Left ventricle myocardium superior (tissue), 1 donor: ENCODE measurements around the gene MRGPRF. TPM values are rescaled to one million over a fixed set of nuclear protein-coding genes. Genes with fewer than 3 reads are reported as not detected.

Experiments
- ATAC-seq: fragments of 200-7000 bp; cut with Tn5 transposase; one replicate; pipeline ENCODE4 v1.9.1; 2020; ENCODE audit warnings: mild to moderate bottlenecking, moderate library complexity
- DNase-seq: peaks from one replicate; pipeline ENCODE4 v3.0.0-alpha.2; 2020
- intact Hi-C: fragments of 100-400 bp; cut with micrococcal nuclease; formaldehyde crosslinking; loops from one replicate; pipeline ENCODE4 v1.11.0; 2022
- total RNA-seq: library from RNA; stranded (reverse); fragmentation: NEBNext Ultra II Directional; extraction: Animal tissue kit (Norgen Biotek cat#: 25700); gene quantifications from one replicate; pipeline ENCODE4 v1.2.1, GENCODE V29; 2021
- donor health status: DM: no; HTN: yes; CAD: no; lungs with severe emphysema.

Gene MRGPRF
- total RNA-seq, 1 donor from 2014 or later, result 5.5 TPM

DNA sequence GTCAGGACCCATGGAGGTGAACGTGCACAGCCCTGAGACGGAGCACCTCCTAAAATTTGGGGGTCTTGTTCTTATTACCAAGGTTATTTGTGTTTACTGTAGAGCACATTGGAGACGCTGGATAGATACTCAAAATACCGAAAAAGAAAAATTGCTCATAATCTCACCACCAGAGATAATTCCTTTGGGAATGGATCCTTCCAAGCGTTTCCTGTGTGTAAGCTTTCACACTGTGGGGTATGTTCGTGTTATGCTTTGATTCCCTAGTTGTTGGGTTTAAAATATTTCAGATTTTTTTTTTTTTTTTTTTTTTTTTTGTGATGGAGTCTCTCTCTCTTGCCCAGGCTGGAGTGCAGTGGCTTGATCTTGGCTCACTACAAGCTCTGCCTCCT is 18.2 kb downstream of the MRGPRF start:
- DNase-seq (no peak), ATAC-seq (no peak)
- intact Hi-C loops, result no loop called here

DNA sequence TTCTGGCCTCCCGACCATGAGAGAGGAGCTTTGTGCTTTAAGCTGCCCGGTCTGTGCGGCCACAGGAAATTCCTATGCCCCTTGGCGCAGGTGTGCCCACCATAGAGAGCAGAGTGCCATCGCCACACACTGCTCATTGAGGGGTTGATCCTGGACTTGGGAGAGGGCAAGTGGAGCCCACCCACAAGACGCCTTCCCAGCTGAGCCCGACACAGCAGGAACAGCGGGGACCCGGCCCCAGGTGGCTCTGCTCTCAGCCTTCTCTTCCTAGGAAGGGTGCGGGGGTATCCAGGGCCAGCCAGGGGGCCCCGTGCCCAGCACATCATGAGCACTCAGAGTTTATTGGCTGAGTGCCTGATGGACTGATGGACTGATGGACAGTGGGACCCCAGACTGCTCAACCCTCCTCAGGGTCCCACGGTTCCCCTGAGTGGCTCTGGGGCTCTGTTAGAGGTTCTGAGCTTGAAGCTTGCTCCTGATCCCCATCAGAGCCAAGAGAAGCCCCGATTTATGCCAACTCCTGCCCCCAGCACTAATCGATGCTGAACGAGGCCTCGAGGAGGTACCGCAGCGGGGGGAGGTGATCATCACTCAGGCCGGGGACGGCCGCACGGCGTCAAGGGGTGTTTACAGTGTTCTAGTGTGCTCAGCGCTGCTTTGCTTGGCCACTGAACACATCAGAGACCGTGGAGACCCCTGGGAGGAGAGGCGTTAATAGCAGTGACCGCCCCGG is 18.7 kb downstream of the MRGPRF start:
- DNase-seq (peak; percentile 23), ATAC-seq (no peak)
- intact Hi-C loops, result no loop called here

DNA sequence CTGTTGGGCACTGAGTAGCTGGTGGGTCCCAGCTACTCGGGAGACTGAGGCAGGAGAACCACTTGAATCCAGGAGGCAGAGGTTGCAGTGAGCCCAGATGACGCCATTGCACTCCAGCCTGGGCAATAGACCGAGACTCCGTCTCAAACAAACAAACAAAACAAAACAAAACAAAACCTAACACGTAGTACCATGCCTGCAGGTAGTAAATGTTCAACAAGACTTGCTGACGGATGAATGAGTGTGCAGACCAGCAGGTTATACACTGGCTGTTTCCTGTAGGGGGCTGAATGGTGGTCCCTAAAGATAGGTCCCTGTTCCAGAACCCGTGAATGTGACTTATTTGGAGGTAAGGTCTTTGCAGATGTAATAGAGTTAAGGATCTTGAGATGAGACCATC is 19.5 kb downstream of the MRGPRF start:
- intact Hi-C loops, result no loop called here
- no peak for DNase-seq
- ATAC-seq, result no peak

DNA sequence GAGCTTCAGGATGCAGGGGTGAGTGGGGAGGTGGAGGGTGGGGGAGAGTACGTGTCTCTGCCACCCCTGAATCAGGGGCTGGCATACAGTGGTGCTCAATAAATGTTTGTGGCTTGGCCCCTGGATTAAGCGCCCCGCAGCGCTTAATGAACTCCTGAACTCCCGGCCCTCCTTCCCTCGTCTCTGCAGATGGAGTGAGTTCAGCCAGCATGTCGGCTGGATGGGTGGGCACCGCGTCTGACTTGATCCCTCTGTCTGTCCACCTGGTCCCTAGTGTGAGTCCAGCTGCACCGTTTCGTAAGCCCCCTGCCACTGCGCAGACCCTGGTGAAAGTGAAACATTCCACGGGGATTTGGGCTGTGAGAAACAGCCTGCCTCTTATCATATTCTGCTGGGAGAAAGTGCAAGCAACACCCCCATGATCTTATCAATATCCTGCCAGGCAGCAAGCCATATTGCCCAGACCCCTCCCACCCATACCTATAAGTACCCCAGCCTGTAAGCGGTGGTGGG is 20.2 kb downstream of the MRGPRF start:
- intact Hi-C loops, result no loop called here
- DNase-seq (peak; percentile 15), ATAC-seq (no peak)

DNA sequence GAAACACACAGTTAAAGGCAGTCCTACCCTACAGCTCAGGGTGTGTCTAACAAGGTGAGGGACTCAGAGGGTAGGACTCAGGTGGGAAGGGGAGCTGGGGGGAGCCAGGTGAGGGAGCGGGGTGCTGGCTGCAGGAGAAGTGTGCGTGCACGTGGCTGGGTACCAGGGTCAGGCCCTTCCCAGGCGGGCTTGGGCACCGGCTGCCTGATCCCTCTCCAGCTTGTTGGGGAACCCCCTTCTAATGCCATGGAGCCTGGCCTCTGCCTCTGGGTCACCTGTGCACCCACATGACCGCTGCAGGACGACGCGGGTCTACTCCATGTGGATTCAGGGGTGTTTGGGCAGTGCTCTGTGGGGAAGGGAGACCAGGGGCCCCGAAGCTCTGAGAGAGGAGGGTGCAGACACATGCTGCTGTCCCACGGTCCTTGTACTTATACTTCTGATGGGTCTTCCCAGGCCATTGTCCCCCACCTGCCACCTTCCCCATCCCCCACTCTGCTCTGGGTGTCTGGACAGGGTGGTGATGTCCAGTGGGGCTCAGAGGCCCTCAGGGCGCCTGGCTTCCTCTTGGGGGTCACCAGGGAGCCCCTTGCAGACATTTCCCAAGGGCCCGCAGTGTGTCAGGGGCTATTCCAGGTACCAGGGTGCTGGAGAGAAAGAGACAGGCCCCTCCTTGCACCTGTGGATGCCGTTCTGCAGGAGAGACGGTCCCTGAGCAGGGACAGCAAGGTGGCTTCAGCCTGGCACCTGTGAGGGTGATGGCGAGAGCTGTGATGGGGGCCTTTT is 21.9 kb downstream of the MRGPRF start:
- no peak for ATAC-seq
- intact Hi-C loops, result no loop called here
- no peak for DNase-seq

DNA sequence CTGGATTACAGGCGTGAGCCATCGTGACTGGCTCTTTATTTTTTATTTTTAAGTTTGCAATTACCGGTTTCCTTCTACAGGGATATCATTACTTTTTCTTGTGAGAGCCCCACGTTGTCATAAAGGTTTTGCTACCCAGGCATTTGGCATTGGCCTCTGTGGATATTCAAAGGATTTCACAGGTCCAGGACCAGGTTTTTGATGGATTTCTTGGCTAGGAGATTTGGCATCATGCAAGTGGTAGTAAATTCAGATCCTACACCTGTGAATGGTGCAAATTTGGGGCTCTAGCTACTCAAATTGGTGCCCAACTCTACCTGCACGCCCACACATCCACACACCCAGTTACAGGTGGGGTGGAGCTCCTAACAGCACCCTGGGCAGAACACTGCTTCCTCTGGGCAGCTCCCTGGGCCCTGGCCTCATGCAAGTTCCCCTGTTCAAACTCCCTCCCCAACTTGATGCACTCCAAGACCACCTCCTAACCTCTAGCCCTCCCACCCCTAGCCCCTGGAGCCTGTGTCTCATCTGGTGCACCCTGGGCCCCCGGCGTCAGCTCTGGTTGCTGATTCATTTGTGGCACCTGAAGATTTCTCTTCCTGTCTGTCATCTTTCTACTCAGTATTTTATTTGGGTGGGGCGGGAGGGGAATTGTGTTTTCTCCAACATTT is 23.0 kb downstream of the MRGPRF start:
- no peak for DNase-seq

DNA sequence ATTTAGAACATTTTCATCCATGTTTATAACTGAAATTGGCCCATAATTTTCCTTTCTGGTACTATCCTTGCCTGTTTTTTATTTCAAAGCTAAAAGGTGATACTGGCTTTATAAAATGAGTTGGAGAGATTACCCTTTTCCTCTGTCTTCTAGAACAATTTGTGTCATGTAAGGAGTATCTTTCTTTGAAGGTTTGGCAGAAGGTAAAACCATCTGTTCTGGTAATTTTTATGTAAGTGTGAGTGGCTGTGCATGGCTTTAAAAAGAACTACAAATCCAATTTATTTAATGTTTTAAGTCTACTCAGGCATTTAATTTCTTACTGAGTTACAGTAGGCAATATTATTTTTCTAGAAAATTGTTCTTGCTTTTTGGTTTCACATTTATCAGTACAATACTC is 24.6 kb downstream of the MRGPRF start:
- DNase-seq, result no peak
- ATAC-seq, result no peak
- intact Hi-C loops, result no loop called here

More for the DNA sequence above, 23.0 kb downstream of the MRGPRF start:
- ATAC-seq, result no peak
- intact Hi-C loops, result no loop called here

DNA sequence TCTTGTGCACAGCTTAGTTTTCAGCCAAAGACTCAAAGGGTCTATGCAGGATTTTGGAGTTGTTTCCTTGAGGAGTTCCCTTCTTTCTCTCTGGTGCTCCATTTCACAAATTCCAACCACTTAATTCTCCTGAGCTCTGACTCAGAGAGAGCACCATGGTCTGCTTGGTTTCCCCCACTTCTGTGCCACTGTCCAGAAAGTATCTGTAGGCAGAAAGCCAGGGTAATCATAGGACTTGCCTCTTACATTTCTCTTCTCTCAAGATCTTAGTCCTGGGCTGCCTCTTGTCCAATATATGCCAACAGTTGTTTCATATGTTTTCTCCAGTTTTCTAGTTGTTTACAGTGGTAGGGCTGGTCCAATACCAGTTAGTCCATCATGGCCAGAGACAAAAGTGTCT is 25.8 kb downstream of the MRGPRF start:
- DNase-seq (no peak), ATAC-seq (no peak)
- intact Hi-C loops, result no loop called here

DNA sequence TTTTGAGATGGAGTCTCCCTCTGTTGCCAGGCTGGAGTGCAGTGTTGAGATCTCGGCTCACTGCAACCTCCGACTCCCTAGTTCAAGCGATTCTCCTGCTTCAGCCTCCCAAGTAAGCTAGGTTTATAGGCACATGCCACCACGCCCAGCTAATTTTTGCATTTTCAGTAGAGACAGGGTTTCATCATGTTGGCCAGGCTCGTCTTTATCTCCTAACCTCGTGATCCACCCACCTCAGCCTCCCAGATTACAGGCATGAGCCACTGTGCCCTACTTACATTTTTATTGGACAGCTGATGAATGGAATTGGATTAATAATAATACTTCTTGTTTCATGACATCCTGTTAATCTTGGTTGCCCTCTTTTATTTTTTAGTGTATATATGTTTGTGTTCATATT is 29.2 kb downstream of the MRGPRF start:
- ATAC-seq (no peak), DNase-seq (no peak)
- intact Hi-C loops, result no loop called here

DNA sequence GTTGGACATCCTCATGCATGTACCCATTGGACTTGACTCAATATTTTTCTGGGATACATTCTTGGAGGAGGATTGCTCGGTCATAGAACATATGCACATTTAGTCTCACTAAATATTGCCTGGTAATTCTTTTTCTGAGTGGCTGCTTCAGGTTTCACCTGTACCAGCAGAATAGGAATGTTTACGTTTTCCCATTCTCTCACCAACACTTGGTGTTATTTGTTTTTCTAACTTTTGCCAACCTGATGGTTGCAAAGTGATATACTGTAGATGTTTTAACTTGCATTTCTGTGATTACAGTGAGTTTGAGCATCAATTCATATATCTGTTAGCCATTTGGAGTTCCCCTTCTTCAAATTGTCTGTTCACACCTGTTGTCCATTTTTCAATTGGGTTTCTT is 30.9 kb downstream of the MRGPRF start:
- intact Hi-C loops, result no loop called here
- DNase-seq (no peak), ATAC-seq (no peak)

DNA sequence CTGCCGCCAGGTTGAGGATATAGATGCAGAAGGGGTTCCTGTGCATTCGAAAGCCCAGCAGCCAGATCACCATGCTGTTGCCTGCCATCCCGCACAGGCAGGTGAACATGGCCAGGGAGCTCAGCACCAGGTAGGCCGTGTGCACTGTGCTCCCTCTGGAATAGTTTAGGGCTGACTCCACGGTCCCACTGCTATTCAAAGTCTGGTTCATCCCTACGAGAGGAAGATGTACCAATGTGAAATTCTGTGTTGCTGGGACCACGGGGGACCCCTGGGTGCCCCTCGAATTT is 32.3 kb downstream of the MRGPRF start, which contains the start of gene MRGPRD:
MRGPRD (minus strand) TSS at position 211 of the 290 bp plus-strand sequence; CDS start at position 211, 0 bp downstream.
- ATAC-seq, result peak; percentile 14
- intact Hi-C loops, result no loop called here
- no peak for DNase-seq

DNA sequence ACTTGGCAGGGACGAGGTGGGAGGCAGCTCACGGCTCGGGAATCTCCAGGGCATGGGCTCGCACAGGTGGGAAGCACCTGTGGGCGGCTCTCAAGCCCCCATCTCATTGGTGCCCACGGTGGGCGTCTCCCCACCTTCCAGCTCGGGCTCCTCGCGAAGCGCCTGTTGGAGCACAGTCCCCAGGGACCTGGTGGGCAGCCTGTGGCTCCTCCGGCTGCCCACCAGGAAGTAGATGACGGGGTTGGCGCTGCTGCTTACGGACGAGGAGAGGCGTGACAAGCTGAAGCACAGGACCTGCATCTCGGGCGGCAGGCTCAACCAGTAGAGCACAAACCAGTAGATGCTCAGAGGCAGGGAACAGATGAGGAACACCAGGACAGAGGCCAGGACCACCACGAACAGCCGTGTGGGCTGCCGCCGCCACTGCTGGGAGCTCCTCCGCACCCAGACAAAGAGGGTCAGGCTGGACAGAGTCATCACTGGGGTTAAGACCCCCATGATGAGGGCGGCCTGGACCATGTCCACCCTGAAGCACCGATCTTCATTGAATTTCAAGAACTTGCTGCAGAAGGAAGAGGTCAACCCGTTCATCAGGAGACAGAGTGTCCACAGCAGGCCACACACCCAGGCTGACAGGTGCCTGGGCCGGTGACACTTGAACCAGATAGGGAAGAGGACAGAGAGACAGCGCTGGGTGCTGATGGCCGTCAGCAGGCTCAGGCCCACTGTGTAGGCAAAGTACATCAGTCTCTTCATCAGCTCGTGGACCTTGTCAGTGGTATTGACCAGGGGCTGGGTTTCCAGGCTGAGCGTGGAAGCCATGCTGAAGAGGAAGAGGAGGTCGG is 32.9 kb downstream of the MRGPRF start:
- intact Hi-C loops, result no loop called here
- ATAC-seq (no peak), DNase-seq (no peak)

DNA sequence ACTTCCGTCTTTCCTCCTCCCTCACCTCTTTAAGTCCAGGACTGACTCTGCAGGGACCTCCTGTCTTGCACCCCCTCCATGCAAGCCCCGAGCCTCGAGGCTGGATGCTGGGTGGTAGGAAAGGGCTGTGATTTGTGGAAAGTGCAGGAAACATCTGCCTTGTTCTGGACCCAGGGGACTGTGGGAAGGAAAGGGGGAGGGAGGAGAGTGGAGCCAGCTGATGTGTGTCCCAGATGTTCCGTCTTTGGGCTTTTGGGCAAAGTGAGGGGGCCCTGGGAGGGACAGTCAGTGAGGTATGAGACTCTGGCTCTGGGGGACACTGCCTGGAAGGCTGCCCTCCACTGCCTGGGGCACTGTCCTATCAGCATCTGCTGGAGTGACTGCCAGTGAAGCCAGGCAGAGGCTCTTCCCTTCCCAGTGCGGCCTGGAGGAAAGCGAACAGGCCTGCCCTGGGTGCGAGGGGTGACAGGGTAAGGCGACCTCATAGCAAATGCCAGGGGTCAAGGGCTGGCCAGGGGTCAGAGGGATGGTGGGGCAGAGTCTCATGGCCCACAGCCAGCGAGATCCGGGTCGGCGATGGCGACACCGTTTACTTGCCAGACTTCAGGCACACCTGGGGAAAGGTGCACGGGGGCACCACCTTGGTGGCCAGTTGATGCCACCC is 34.0 kb downstream of the MRGPRF start:
- intact Hi-C loops, result no loop called here
- ATAC-seq (peak; percentile 72), DNase-seq (no peak)

DNA sequence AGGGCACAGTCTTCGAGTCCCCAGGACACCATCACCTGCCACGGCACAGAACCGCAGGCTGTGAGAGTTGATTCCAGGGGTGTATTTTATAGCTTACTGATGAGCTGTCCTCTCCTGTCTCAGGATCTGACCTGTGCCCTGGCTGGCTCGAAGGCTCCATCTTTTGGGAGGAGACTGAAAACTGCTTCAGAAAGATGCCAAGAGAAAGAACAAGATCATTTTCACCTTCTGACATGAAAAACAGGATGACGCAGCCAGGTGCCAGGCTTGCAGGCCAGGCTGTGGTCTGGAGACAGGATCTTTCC is 34.5 kb downstream of the MRGPRF start:
- DNase-seq, result no peak
- intact Hi-C loops, result no loop called here
- no peak for ATAC-seq

DNA sequence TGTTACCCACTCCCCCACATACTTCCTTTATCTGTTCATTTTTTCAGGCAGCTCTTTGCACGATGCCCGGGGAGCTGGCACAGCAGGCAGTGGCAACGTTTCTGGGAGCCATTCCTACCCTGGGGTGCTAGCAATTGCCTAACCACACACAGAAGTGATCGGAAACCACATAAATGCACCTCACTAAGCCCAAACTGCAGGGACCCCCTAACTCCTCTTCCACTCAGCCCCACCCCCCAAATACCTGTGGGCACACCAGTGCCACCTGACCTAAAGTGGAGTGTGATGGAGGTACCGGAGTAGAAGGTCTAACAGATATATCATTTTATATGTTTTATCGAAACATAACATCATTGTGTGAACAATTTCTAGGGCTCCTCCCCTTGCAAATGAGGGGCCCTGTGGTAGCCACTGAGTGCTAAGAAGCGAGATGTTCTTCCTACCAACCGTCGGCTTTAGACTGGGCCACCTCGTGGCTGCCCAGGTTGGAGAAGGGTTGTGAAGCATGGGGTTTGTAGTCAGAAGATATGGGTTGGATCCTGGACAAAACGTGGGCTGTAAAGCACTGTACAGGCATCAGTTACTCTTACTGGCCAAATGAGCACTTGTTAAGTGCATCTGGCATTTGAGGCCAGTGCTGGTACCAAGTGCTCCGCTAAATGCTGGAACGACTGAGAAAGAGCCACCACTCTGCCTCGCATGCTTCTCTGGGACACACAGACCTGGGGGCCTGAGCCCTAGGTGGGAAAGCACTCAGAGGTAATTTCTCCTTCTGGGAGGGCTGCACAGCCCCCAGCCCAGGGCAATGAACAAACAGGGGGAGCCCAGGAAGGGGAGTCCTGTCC is 35.0 kb downstream of the MRGPRF start:
- DNase-seq (no peak), ATAC-seq (no peak)
- intact Hi-C loops, result no loop called here

DNA sequence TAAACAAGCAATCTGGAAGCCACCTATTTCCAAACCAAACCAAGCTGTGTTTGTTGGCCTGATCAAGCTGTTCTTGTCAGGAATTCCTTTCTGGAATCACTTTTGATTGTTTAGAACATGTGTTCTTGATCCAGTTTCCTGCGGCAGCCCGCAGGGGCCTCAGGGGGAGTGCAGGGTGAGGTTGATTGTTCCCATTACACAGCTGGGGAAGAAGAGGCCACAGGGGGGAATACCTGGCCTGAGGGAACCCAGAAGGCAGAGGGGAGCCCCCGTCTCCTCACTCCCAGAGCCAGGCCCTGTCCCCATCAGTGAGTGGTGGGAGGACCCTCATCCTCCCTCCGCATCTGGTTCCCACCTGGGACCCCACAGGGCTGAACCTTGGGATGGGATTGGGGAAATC is 36.5 kb downstream of the MRGPRF start:
- no peak for ATAC-seq

DNA sequence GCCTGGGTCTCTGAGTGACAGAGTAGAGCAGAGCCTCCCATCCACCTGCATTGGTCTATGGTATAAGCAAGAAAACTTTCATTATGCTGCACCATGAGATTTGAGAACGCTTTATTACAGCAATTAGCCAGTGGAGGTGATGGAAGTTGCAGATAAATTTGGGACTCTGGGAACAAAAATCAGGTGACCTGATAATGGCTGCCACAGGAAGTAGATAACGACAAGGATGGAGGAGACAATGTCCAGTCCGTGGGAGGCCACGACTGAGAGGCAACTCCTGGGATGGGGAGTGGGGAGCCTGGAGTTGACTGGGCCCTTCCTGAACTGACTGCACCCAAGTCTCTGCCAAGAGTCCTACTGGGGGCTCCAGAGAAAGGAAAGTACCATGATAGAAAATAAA is 37.0 kb downstream of the MRGPRF start:
- intact Hi-C loops, result no loop called here
- ATAC-seq (no peak), DNase-seq (no peak)

More for the DNA sequence above, 36.5 kb downstream of the MRGPRF start:
- intact Hi-C loops, result no loop called here
- no peak for DNase-seq
